Measurements from ENCODE around the gene CRLF1.

CRLF1 gene, protein sequence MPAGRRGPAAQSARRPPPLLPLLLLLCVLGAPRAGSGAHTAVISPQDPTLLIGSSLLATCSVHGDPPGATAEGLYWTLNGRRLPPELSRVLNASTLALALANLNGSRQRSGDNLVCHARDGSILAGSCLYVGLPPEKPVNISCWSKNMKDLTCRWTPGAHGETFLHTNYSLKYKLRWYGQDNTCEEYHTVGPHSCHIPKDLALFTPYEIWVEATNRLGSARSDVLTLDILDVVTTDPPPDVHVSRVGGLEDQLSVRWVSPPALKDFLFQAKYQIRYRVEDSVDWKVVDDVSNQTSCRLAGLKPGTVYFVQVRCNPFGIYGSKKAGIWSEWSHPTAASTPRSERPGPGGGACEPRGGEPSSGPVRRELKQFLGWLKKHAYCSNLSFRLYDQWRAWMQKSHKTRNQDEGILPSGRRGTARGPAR

DNA sequence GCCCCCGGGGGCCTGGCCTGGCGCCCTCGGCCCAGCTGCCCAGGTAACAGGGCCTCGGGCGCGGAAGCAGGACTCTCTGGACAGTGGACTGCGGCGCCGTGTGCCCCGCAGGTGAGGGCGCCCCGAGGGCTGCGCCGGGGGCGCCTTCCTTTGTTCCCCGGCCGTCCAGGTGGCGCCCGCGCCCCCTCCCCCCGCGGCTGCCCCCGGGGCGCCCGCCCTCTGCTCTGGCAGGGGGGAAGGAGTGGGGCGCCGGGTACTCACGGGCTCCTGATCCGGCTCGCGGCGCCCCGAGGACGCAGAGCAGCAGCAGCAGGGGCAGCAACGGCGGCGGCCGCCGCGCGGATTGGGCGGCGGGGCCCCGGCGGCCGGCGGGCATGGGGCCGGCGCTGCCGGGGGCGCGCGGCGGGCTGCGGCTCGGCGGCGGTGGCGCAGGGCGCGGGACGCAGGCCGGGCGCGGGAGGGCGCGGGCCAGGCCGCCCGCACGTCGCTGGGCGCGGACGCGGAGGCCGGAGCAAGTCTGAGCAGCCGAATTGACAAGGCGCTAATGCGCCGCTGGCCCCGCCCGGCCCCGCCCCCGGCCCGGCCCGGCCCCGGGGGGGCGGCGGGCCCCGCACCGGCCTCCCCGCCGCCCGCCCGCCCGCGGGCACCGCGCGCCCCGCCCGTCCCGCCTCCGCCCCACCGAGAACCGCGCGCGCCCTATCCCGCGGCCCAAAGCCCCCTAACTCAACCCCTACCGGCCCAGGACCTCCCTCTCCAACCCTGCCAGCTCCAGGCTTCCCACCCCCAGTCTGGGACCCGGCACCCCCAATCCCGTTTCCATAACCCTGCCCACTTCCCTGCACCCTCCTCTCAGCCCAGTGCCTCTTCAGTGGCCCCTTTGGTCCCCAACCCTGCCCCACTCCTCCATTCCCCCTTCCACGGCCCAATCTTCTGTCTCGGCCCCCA is at the start of gene CRLF1:
TSS of gene CRLF1 (minus strand) at position 519 of the 945 bp plus-strand sequence. CDS start at position 376, 143 bp downstream.
- DNase-seq = no peak

DNA sequence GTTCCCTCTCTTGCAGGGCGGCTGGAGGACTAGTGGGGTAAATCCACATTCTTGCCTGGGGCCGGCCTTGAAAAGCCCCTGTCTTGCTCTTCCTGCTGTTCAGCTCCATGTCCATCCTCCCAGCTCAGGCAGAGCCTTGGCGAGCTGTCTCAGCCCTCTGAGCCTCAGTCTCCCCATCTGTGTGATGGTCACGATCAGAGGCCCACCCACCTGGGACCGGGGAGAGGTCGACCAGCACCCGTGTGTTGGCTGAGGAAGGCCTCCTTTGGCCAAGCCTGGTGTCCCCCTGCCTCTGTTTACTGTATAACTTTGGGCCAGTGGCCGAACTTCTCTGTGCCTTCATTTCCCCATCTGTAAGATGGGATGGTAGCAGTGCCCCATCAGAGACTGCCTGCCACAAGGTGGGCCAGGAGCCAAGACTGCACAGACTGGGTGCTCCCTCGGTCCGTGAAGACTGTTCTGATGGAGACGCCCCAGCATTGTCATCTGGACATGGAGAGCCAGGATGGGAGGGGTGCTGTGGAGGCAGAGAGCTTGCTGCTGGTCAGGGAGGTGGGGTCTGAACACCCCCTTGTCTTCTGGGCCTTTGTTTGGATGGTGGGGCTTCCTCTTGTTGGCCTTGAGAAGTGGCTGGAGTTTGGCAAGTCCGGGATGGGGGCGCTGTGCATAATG is 48.7 kb upstream of the CRLF1 start:
- DNase-seq = no peak

DNA sequence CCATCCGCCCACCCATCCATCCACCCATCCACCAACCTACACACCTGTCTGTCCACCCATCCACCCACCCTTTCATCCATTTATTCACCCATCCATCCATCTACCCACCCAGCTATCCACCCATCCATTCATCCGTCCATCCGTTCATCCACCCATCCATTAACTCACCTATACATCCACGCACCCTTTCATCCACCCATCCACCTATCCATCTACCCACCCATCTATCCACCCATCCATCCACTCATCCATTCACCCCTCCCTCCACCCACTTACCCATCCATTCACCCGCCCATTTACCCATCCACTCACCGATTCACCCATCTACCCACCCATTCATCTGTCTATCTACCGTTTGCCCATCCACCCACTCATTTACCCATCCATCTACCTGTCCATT is 47.9 kb upstream of the CRLF1 start:
- DNase-seq = no peak

DNA sequence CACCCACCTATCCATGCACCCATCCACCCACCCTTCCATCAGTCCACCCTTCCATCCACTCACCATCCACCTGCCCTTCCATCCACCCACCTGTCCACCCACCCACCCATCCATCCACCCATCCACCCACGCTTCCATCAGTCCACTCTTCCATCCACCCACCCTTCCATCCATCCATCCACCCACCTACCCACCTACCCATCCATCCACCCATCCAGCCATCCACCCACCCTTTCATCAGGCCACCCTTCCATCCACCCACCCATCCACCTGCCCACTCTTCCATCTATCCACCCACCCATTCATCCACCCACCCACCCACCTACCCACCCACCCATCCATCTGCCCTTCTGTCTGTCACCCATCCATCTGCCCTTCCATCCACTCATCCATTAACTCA is 47.3 kb upstream of the CRLF1 start:
- DNase-seq = no peak

DNA sequence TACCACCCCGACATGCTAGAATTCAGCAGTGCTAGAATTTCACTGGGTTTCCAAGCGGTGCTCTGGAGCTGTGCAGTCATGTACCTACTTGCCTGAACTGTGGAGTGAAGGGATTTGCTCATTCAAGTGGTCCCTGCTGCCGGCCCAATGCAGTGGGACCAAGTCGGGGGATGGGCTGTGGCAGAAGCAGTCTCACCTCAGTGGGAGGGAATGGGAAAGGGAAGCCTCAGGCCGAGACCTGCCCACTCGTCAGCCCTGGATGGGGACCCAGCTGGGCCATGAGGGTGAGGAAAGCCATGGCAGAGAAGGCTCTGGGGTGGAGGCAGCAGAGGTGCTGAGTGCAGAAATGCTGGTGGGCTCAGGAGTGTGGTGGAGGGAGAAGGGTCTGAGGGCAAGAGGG is 45.1 kb upstream of the CRLF1 start:
- DNase-seq = no peak

DNA sequence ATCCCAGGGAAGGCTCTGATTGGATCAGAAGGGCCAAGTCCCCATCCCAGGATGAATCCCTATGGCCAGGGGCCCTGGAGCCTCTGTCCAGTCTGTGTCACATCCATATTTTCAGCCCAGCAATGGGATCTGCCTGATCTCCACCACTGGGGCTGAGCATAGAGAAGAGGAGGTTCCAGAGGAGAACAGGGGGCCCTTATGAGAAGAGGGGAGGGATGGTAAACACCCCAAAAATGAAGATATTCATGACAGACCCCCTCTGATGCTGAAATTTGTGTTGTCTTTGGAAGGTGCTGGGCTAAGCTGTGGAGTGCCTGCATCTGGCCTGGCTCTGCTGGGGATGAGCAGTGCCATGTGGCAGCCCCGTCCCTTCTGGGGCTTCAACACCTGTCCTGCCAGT is 44.7 kb upstream of the CRLF1 start:
- DNase-seq = no peak

DNA sequence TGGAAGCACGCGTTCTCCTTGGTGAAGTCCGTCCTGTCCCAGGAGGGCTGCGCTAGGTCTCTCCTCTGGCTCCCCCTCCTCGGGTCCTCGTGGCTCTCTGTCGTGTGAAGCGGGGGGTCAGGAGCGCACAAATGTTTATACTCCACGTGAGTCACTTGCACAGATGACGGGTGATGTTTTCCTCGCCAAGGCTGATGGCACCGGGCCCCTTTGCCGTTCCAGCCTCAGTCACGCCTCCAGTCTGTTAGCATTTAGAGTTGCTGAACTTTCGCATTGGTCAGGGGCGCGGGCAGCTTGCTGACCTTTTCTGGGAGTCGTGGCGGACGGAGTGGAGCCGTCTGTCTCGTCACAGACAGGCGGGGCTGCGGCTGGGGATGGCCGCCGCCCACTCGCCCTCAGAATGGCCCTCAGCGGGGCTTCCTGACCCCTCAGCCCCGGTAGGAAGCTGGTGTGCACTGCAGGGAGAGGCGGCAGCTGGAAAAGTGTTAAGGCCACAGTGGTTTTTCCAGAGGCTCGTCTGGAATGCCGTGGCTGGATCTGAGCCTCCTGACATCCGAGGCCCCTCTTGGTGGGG is 44.0 kb upstream of the CRLF1 start:
- no peak for DNase-seq

DNA sequence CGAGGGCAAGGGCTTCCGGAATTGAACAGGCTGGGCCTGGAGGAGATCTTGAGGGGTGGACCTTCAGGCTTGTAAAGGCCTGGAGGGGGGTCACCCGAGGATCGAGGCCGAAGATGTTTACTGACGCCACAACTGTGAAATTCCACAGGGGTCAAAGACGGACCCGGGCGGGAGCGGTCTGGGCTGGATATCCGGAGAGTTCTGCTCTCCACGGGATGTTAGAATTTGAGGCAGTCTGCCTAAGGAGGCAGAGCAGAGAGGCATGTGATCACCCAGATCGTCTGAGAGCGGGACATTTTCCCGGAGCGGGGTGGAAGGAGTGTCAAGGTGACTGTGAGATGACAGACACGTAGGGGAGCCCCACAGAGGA is 43.4 kb upstream of the CRLF1 start:
- DNase-seq = no peak

DNA sequence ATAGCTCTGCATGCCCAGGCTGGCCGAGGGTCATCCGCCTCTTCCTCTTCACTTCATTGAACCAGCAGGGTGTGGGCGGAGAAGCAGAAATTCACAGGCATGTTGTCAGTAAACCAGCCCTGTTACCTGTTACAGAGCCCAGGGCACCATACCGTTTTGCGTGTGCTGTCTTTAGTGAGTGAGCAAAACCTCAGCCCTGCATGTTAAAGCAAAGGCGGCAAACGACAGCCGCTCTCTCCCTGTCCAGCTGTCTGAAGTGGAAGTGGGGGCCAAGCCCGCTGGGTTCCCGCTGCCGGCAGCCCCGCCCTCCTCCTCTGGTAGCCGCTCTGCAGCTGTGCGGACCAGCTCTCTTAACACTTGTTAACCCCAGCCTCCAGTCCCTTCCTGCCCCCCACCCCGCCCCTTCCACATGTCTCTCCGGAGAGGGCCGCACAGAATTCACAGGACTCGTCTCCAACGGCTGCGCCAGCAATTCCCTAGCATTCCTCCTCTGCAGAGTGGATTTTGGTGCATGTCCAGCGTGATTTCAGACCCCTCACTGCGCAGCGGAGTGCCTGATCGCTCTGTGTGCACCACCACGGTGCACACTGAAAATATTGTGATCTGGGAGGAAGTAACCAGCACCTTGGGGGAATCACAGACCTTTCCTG is 42.9 kb upstream of the CRLF1 start:
- no peak for DNase-seq

DNA sequence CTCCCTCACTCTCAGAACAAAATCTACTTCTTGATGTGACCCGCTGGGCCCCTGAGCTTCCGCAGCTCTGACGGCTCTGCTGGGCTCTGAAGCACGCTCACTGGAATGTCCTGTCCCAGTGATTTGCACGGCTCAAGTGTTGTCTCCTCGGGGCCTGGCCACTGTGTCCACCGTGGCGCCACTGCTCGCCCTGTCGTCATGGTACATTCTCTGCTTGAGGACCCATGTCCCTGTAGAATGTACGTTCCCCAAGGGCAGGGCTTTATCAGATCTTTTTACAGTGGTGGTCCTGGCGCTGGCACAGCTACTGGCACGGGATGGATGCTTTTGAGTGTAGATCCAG is 42.3 kb upstream of the CRLF1 start:
- no peak for DNase-seq

DNA sequence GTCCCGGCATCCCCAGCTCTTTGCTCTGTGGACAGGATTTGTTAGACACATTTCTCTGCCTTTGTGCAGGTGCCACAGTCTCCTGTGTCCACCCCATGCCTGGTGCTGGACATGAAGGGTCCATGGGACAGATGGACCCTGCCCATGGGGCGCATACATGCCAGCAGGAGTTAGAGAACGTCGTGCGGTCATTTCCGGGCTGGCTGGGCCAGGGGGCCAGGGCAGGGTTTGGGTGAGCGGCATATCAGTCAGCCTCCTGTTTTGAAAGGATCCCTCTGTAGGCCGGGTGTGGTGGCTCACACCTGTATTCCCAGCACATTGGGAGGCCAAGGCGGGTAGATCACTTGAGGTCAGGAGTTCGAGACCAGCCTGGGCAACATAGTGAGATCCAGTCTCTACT is 41.2 kb upstream of the CRLF1 start:
- no peak for DNase-seq

DNA sequence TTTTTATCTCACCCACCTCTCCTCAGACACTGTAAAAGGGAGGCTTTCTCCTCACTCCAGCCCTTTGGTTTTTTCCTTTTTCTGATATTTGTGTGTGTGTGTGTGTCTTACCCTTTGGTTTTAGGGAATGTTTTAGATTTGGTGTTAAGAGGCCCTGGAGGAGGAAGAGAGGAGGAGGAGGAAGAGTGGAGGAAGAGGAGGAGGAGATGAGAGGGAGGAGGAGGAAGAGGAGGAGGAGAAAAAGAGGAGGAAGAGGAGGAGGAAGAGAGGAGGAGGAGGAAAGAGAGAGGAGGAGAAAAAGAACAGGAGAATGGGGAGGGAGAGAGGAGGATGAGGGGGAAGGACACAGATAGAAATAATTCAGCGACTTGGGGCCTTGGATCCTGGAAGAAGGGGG is 40.8 kb upstream of the CRLF1 start:
- DNase-seq = no peak

DNA sequence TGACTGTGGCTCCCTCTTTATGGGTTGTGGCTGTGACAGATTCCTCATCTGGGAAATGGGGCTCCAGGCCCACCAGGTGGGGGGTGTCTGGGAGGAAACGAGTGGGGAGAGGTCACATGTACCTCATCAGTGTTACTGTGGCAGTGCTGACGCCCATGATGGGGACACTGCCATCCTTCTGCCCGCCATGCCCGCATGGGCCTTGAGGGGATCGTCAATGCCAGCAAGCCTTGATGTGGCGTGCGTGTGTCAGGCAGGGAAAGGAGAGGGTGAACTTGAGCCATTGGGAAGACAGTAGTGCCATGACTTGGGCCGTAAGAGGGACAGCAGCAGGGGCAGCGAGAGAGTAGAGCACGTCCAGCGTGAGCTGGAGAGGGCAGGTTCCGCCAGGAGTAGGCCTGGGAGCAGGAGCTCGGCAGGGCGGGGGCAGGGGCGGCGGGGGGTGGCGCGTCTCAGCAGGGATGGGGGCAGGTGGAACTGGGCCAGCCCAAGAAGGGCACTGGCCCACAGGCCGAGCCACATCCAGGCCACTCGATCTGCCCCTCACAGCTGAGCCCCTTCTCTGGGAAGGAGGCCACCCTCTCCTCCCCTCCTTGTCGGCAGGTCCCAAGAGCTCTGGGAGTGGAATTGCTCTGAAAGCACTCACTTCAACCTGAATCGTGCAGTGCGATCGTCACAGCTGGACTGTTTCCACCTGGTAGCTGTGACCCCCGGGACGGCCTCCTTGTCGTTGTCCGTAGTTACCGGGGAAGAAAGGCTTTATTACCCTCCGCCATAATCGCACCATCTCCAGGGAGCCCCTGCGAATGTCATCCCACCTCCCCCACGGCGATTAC is 40.2 kb upstream of the CRLF1 start:
- DNase-seq = no peak

DNA sequence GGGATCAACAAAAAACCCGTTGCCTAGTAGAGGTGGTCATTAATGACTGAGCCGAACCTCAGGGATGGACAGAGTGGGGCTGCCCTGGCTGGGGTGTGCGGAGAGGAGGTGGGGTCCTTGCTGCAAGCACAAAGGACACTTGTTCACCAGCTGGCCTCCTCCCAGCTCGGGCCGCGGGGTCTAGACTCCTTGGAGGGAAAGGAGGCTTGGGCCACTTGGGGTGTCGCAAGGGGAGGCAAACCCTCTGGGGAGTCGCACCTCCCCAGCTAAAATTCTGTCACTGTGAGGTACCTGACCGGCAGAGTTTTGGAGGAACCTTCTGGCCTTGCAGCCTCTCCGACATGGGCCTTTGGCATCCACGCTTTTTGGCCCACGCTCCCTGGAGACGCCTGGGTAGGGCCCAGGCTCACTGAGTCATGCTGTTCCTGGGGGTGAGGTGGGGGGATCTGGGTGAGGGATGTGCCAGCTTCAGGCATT is 38.5 kb upstream of the CRLF1 start:
- no peak for DNase-seq

DNA sequence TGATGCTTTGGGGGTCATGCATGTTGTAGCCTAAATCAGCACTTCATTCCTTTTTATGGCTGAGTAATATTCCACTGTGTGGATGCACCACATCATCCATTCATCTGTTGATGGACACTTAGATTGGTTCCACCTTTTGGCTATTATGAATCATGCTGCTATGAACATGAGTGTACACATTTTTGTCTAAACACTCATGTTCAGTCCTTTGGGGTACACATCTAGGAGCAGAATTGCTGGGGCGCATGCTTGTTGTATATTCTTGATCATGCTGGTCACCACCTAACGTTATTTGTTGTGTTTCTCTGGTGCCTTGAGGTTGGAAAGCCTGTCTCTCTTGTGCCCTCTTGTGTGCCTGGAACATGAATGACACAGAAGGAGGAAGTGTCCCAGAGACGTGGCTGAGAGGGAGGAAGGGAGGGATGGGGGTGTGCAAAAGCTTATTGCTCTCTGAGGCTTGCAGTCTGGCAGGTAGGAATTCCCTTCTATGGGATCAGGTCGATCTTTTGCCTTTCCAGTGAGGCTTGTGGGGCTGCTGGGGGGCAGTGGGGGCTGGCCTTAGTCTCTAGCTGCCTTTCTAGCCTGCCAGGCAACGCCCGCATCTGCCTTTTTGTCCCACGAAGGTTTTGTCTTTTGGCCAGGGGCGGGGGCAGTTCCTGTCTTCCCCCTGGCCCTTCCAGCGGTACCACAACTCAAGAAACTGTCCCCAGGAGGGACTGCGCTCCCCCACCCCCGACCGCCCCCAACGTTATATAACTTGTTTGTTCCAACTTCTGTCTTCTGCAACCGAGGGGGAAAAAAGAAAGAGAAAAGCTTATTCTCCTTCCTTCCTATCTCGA is 37.8 kb upstream of the CRLF1 start:
- no peak for DNase-seq

DNA sequence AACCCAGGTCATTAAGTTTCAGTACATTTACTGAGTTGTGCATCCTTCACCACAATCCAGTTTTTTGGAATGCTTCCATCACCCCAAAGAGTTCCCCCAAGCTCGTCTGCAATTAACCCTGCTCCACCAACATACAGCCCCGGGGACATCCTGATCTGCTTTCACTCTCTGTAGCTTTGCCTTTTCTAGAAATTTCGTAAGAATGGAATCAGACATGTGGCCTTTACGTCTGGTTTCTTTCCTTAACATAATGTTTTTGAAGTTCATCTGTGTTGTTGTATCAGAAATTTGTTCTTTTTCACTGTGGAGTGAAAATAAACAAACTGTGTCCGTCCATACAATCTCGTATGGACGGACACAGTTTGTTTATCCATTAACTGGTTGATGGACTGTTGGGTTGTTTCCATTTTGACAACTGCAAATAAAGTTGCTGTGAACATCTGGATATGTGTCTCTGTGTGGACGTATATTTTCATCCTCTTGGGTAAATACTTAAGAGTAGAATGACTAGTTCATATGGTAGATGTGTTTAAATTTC is 33.2 kb upstream of the CRLF1 start:
- DNase-seq = no peak

DNA sequence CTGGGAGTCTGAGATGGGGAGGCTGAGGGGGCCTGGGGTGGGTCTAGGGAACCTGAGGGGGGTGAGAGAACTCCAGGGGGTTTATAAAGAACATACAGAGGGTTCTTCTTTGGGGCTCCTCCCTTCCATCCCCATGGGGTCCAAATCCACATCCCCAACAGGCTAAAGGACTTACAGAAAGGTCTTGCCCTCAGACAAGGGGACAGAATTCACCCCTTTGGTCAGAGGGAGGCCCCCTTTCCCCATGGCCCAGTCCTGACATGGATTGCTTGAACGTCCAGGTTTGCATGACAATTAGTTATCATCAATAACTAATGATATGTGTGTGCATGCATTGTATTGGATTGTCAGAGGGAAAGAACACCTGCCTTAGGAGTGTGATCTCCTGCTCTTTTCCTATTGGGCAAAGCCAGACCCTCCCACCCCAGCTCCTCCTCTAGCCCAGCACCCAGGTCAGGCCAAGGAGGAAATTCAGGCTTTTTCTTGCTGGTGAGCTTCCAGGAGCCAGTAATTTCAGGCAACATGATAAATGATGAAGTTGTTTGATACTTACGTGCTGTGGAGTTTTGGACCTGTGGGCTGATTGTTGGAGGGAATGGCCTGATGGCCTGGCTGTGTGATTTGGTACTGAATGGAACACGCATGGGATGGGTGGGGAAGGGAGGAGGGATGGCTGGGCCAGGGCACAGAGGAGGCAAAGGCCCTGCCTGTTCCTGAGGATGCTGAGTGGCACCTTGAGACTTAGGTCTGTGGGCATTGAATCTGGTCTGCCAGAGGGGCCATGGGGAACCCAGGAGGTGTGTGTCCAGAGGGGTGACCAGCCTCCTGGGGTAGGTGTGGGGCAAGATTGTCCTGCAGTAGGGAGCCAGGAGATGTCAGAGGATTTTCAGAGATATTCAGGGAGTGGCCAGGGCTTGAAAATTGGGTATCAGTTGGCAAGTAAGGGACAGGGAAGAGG is 31.4 kb upstream of the CRLF1 start:
- DNase-seq = no peak

DNA sequence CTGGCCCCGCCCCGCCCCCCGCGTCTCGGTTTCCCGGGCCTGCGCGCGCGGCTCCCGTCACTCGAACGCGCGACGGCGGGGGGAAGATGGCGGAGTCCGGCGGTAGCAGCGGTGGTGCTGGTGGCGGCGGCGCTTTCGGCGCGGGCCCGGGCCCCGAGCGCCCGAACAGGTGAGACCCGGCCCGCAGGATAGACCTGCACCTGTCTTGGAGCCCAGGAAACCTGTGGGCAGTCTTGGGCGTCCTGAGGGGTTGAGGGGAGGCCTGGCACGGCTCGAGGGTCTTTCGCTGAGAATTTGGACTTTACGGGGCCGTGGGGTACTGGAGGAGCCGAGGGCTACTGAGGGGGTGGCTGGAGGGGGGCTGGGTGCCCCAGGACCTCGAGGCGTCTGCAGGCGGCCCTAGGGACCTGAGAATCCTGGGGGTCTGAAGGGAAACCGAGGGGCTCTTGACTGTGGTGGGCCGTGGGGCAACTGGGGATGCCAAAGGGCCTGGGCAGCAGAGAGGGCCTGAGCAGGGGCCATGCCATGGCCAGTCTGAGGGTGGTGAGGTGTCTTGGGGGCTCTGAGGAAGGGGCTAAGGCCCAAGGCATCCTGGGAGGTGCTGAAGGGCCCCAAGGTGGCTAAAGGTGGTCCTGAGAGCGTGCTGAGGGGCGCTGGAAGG is 30.5 kb upstream of the CRLF1 start, which contains the start of gene KLHL26:
TSS of gene KLHL26 (plus strand) at position 60 of the 661 bp plus-strand sequence. CDS start at position 87, 27 bp downstream.
- DNase-seq = no peak

Data from stimulated activated CD8-positive, alpha-beta memory T cell treated with anti-CD3 and anti-CD28 coated beads, Interleukin-4, amount 100 ng/mL, for 48 hours (primary cell).